ENCODE measurements around the gene AP4B1. TPM values are rescaled to one million over a fixed set of nuclear protein-coding genes. Genes with fewer than 3 reads are reported as not detected.

AP4B1 gene
- total and polyA plus RNA-seq, 9 of the 15 experiments (the other 6 are each of a cell fraction or from before 2014, with no cell fraction given) = 15.8 to 36.5 (median 24.6) TPM

GRCh38 chr1:113928187-113928930 is 23.8 kb upstream of the AP4B1 start (continued):
- TF ChIP-seq CHD7 (IDR thresholded peaks at IDR 0.05; ENCODE audit: low read depth, low read length) = no peak
- TF ChIP-seq MTA1 (IDR thresholded peaks at IDR 0.05; ENCODE audit: borderline replicate concordance) = no peak
- no peak for TF ChIP-seq FIP1L1 (IDR thresholded peaks at IDR 0.05; ENCODE audit: low read depth, low read length, poor library complexity, severe bottlenecking)
- no peak for TF ChIP-seq ZNF639 (CRISPR knock-in tag; conservative IDR thresholded peaks at IDR 0.05 in 1 of 2, IDR thresholded peaks at IDR 0.05 in 1 of 2)
- TF ChIP-seq ETS2 (tag; IDR thresholded peaks at IDR 0.05; ENCODE audit: borderline replicate concordance, poor library complexity, severe bottlenecking) = no peak
- TF ChIP-seq HOMEZ (CRISPR knock-in tag; IDR thresholded peaks at IDR 0.05) = no peak
- no peak for TF ChIP-seq PPARD (CRISPR knock-in tag; IDR thresholded peaks at IDR 0.05)
- TF ChIP-seq BCL6 (CRISPR knock-in tag; IDR thresholded peaks at IDR 0.05) = no peak

Data from K562 (cell line).